Loucy (cell line): ENCODE measurements around the gene MARK3.

Experiments
- H2AFZ ChIP-seq: fragments of 200-600 bp; sonication (generic); 2 replicates; pipeline ENCODE4 v1.6.0; 2016; ENCODE audit warnings: antibody characterized with exemption, mild to moderate bottlenecking, low read length, moderate library complexity
- H3F3A ChIP-seq: fragments of 200-600 bp; 2 replicates; pipeline ENCODE4 v1.6.0; 2016; ENCODE audit warnings: antibody characterized with exemption, low read depth, mild to moderate bottlenecking
- H3K27me3 ChIP-seq: fragments of 200-600 bp; sonication (generic); 2 replicates; pipeline ENCODE4 v1.6.1; 2014; ENCODE audit warnings: low read length, mild to moderate bottlenecking; ENCODE audit not compliant: insufficient read depth, poor library complexity, severe bottlenecking
- H3K36me3 ChIP-seq: fragments of 200-600 bp; sonication (generic); 2 replicates; pipeline ENCODE4 v1.6.1; 2016; ENCODE audit warnings: low read length; ENCODE audit not compliant: insufficient read depth
- H3K4me1 ChIP-seq: fragments of 200-600 bp; sonication (generic); 2 replicates; pipeline ENCODE4 v1.5.1; 2014; ENCODE audit warnings: low read length, mild to moderate bottlenecking; ENCODE audit not compliant: insufficient read depth, poor library complexity, severe bottlenecking
- H3K4me2 ChIP-seq: fragments of 200-600 bp; sonication (generic); 2 replicates; pipeline ENCODE4 v1.6.0; 2014; ENCODE audit warnings: antibody characterized with exemption, low read length, low read depth, mild to moderate bottlenecking; ENCODE audit not compliant: poor library complexity, severe bottlenecking
- H3K4me3 ChIP-seq: fragments of 200-600 bp; sonication (generic); 2 replicates; pipeline ENCODE4 v1.5.1; 2014; ENCODE audit warnings: low read length, mild to moderate bottlenecking, mixed read lengths; ENCODE audit not compliant: poor library complexity, severe bottlenecking
- H3K79me2 ChIP-seq: fragments of 200-600 bp; sonication (generic); 2 replicates; pipeline ENCODE4 v1.6.1; 2014; ENCODE audit warnings: low read length; ENCODE audit not compliant: insufficient read depth
- H3K9ac ChIP-seq: fragments of 200-600 bp; sonication (generic); 2 replicates; pipeline ENCODE4 v1.6.0; 2014; ENCODE audit warnings: mild to moderate bottlenecking, low read depth, low read length, moderate library complexity; ENCODE audit not compliant: poor library complexity, severe bottlenecking
- H3K9me2 ChIP-seq: fragments of 200-600 bp; sonication (generic); replicated peaks from 2 replicates; pipeline ENCODE4 v1.6.1; 2016; ENCODE audit warnings: low read depth, low read length, mixed read lengths
- H3K9me3 ChIP-seq: fragments of 200-600 bp; sonication (generic); 2 replicates; pipeline ENCODE4 v1.6.1; 2014; ENCODE audit warnings: mild to moderate bottlenecking, antibody characterized with exemption, low read length, low read depth; ENCODE audit not compliant: insufficient read depth
- H4K20me1 ChIP-seq: fragments of 200-600 bp; sonication (generic); 2 replicates; pipeline ENCODE4 v1.6.0; 2014; ENCODE audit warnings: antibody characterized with exemption, low read length, mild to moderate bottlenecking; ENCODE audit not compliant: insufficient read depth, poor library complexity, severe bottlenecking
- EZH2phosphoT487 ChIP-seq: fragments of 200-600 bp; IDR thresholded peaks from 2 replicates; pipeline ENCODE4 v1.6.1; 2018; ENCODE audit warnings: antibody characterized with exemption, mild to moderate bottlenecking, moderate library complexity, borderline replicate concordance
- TF ChIP-seq, protein P1 (sequence below): fragments of 200-600 bp; sonication (generic); conservative IDR thresholded peaks from 2 replicates; pipeline ENCODE4 v1.5.1; 2014; ENCODE audit warnings: mild to moderate bottlenecking, antibody characterized with exemption, low read length

MARK3 gene

DNA sequence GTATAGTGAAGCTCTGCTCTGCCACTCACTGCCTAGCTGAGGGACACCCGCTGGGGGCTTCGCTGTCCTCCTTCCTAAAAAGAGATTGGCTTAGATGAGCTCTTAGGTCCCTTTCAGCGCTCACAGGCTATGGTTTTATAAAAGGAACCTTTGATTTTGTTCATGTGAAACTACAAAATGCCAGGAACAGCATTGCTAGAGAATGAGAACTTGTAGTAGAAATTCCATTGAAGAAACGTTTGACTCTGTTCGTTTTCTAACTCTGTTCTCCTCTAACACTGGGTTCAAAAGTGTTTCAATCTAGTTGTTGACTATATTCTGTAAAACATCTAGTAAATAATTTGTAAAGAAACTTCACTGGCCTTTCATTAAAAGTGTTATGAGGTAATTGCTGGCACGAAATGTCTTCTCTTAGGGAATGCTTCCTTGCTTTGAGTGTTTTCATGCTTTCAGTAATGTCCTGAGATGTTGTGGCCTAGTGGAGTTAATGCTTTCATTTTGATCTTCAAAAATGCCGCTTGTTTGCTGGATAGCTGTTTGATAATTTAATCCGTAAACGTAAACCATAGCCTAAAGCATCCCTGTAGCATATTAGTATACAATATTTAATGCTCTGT lies 1.6 kb downstream of the MARK3 start:
- H3K4me3 ChIP-seq, result peak overlapping the region; percentile 95
- H4K20me1 ChIP-seq, result peaks cover 40% of the 10 kb centered on the region
- H3K4me2 ChIP-seq, result peak overlapping the region; percentile 96
- H3K9ac ChIP-seq, result peak overlapping the region; percentile 86
- no peaks in the 10 kb centered on the region for H3K9me3 ChIP-seq
- peaks cover 31% of the 10 kb centered on the region for H3K4me1 ChIP-seq
- no peak overlapping the region for H2AFZ ChIP-seq
- no peaks in the 10 kb centered on the region for H3K36me3 ChIP-seq
- TF ChIP-seq, protein P1, sequence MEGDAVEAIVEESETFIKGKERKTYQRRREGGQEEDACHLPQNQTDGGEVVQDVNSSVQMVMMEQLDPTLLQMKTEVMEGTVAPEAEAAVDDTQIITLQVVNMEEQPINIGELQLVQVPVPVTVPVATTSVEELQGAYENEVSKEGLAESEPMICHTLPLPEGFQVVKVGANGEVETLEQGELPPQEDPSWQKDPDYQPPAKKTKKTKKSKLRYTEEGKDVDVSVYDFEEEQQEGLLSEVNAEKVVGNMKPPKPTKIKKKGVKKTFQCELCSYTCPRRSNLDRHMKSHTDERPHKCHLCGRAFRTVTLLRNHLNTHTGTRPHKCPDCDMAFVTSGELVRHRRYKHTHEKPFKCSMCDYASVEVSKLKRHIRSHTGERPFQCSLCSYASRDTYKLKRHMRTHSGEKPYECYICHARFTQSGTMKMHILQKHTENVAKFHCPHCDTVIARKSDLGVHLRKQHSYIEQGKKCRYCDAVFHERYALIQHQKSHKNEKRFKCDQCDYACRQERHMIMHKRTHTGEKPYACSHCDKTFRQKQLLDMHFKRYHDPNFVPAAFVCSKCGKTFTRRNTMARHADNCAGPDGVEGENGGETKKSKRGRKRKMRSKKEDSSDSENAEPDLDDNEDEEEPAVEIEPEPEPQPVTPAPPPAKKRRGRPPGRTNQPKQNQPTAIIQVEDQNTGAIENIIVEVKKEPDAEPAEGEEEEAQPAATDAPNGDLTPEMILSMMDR, result no peak
- no peak for TF ChIP-seq EZH2phosphoT487
- H3F3A ChIP-seq, result peaks cover 8% of the 10 kb centered on the region; the same call in 1 of the 2 replicates
- H3K79me2 ChIP-seq, result peaks cover 62% of the 10 kb centered on the region
- H3K27me3 ChIP-seq, result no peaks in the 10 kb centered on the region
- no peaks in the 10 kb centered on the region for H3K9me2 ChIP-seq

DNA sequence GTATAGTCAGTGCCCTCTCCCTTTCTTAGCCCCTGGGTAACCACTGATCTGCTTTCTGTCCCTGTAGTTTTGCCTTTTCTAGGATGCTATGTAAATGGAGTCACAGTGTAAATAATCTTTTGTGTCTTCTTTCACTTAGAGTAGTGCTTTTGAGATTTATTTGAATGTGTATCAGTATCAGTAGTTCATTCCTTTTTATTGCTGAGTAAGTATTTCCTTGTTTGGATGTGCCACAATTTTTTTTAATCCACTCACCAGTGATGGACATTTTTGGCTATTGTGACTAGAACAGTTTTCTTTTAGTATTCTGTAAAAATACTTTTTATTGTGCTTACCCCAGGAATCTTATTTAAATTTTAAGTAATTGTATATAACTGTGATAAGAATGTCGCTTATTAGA lies 3.4 kb downstream of the MARK3 start:
- peaks cover 40% of the 10 kb centered on the region for H3K4me1 ChIP-seq
- peak overlapping the region; percentile 38 for H3K9ac ChIP-seq
- peaks cover 81% of the 10 kb centered on the region for H3K79me2 ChIP-seq
- H3K9me2 ChIP-seq, result no peaks in the 10 kb centered on the region
- TF ChIP-seq, protein P1, result no peak
- peak overlapping the region; percentile 96 for H3K4me2 ChIP-seq
- no peaks in the 10 kb centered on the region for H3K27me3 ChIP-seq
- H4K20me1 ChIP-seq, result peaks cover 57% of the 10 kb centered on the region
- H3F3A ChIP-seq, result peaks cover 8% of the 10 kb centered on the region; the same call in 1 of the 2 replicates
- H3K9me3 ChIP-seq, result no peaks in the 10 kb centered on the region
- no peak overlapping the region for H2AFZ ChIP-seq
- H3K4me3 ChIP-seq, result peak overlapping the region; percentile 95
- no peaks in the 10 kb centered on the region for H3K36me3 ChIP-seq

GRCh38 chr14:103390605-103391004 lies 5.4 kb downstream of the MARK3 start:
- H4K20me1 ChIP-seq, result peaks cover 76% of the 10 kb centered on the region
- H3K9me2 ChIP-seq, result no peaks in the 10 kb centered on the region
- TF ChIP-seq, protein P1, result no peak
- TF ChIP-seq EZH2phosphoT487, result no peak
- peak overlapping the region; percentile 20 for H3K4me3 ChIP-seq
- no peak overlapping the region for H3K9ac ChIP-seq
- peaks cover 97% of the 10 kb centered on the region for H3K79me2 ChIP-seq
- H3K4me1 ChIP-seq, result peaks cover 53% of the 10 kb centered on the region
- H3K4me2 ChIP-seq, result peak overlapping the region; percentile 73
- H3K27me3 ChIP-seq, result no peaks in the 10 kb centered on the region
- no peaks in the 10 kb centered on the region for H3K36me3 ChIP-seq
- H3F3A ChIP-seq, result 0 out of 2 replicates have a peak, but pooled peaks cover 5% of the 10 kb centered on the region
- no peaks in the 10 kb centered on the region for H3K9me3 ChIP-seq
- no peak overlapping the region for H2AFZ ChIP-seq
